K562 (cell line): ENCODE data around the gene UNC5B. TPM values are rescaled to one million over a fixed set of nuclear protein-coding genes. Genes with fewer than 3 reads are reported as not detected.

Experiments
- DDX20 ChIP-seq: fragments of 450-650 bp; IDR thresholded peaks from 2 replicates; pipeline ENCODE4 v1.6.1; 2016; ENCODE audit warnings: missing genetic modification characterization, low read depth, mild to moderate bottlenecking, missing compliant biosample characterization, moderate library complexity
- ETS1 ChIP-seq: conservative IDR thresholded peaks from 2 replicates; pipeline ENCODE4 v1.6.1; 2011; ENCODE audit warnings: low read depth, mild to moderate bottlenecking, low read length; ENCODE audit not compliant: control insufficient read depth
- FOXA3 ChIP-seq, 2 experiments: fragments of 450-650 bp in 1 of 2; sonication (generic) in 1 of 2; formaldehyde crosslinking; IDR thresholded peaks in 1 of 2; conservative IDR thresholded peaks in 1 of 2; 2 replicates each; pipeline versions ENCODE4 v1.4.0 to v1.8.0; 2020 to 2022; ENCODE audit warnings: mild to moderate bottlenecking in 2 of 2, missing genetic modification reagents in 1 of 2
- FOXK2 ChIP-seq, 2 experiments: fragments of 450-650 bp; IDR thresholded peaks in 1 of 2; conservative IDR thresholded peaks in 1 of 2; 2 replicates each; pipeline ENCODE4 v1.6.1; 2016; ENCODE audit warnings: low read depth in 2 of 2, mild to moderate bottlenecking in 1 of 2
- GATAD2B ChIP-seq: fragments of 450-650 bp; IDR thresholded peaks from 2 replicates; pipeline ENCODE4 v1.6.1; 2017; ENCODE audit warnings: mild to moderate bottlenecking, borderline replicate concordance
- GTF2B ChIP-seq: IDR thresholded peaks from 2 replicates; pipeline ENCODE4 v1.6.1; 2011; ENCODE audit not compliant: insufficient read length; ENCODE audit errors: extremely low read depth
- HMGN3 ChIP-seq: IDR thresholded peaks from 2 replicates; pipeline ENCODE4 v1.6.1; 2011; ENCODE audit warnings: borderline replicate concordance, low read depth, mild to moderate bottlenecking, mixed read lengths, low read length; ENCODE audit not compliant: insufficient read length; ENCODE audit errors: extremely low read depth
- HNRNPUL1 ChIP-seq: fragments of 200-400 bp; formaldehyde crosslinking; IDR thresholded peaks from 2 replicates; pipeline ENCODE4 v1.6.1; 2017; ENCODE audit warnings: low read length
- HOXB6 ChIP-seq: fragments of 250-450 bp; sonication (Bioruptor Pico); IDR thresholded peaks from 2 replicates; pipeline ENCODE4 v1.5.1; 2022; ENCODE audit warnings: mild to moderate bottlenecking, borderline replicate concordance
- NFYB ChIP-seq: IDR thresholded peaks from 2 replicates; pipeline ENCODE4 v1.6.1; 2011; ENCODE audit warnings: mild to moderate bottlenecking, moderate library complexity; ENCODE audit not compliant: insufficient read length; ENCODE audit errors: extremely low read depth
- RBM17 ChIP-seq: fragments of 200-400 bp; formaldehyde crosslinking; IDR thresholded peaks from 2 replicates; pipeline ENCODE4 v1.6.1; 2017; ENCODE audit warnings: low read depth, mild to moderate bottlenecking, low read length, borderline replicate concordance
- RBM22 ChIP-seq: fragments of 200-400 bp; formaldehyde crosslinking; IDR thresholded peaks from 2 replicates; pipeline ENCODE4 v1.6.1; 2018; ENCODE audit warnings: low read length, low read depth; ENCODE audit not compliant: poor library complexity, severe bottlenecking
- TCF7 ChIP-seq: sonication (generic); IDR thresholded peaks from 2 replicates; pipeline ENCODE4 v1.6.1; 2016; ENCODE audit warnings: antibody characterized with exemption, borderline replicate concordance
- TEAD2 ChIP-seq: fragments of 450-650 bp; IDR thresholded peaks from 2 replicates; pipeline ENCODE4 v1.6.1; 2016; ENCODE audit warnings: missing genetic modification characterization, control low read depth, missing compliant biosample characterization
- XRCC4 ChIP-seq: IDR thresholded peaks from one replicate; pipeline ENCODE4 v1.6.1; 2011; ENCODE audit not compliant: insufficient read depth, insufficient read length; ENCODE audit errors: extremely low read depth
- ZBTB17 ChIP-seq: fragments of 450-650 bp; formaldehyde crosslinking; IDR thresholded peaks from 2 replicates; pipeline ENCODE4 v1.4.0; 2020; ENCODE audit warnings: mild to moderate bottlenecking
- ZNF232 ChIP-seq: sonication (generic); formaldehyde crosslinking; IDR thresholded peaks from 2 replicates; pipeline ENCODE4 v1.8.0; 2022; ENCODE audit warnings: mild to moderate bottlenecking, missing genetic modification reagents
- ZNF316 ChIP-seq: fragments of 450-650 bp; IDR thresholded peaks from 2 replicates; pipeline ENCODE4 v1.6.1; 2016
- ZNF384 ChIP-seq: IDR thresholded peaks from 2 replicates; pipeline ENCODE4 v1.6.1; 2012; ENCODE audit warnings: low read depth, low read length, improper control_type of control experiment
- ZNF444 ChIP-seq: fragments of 250-450 bp; sonication (Bioruptor Pico); IDR thresholded peaks from 2 replicates; pipeline ENCODE4 v1.4.0; 2020; ENCODE audit warnings: mild to moderate bottlenecking, moderate library complexity
- ZNF766 ChIP-seq: fragments of 200-800 bp; sonication (Bioruptor generic); conservative IDR thresholded peaks from 2 replicates; pipeline ENCODE4 v1.6.1; 2016; ENCODE audit warnings: missing genetic modification characterization, missing compliant biosample characterization
- ZNF77 ChIP-seq: fragments of 250-450 bp; sonication (Bioruptor Pico); IDR thresholded peaks from 2 replicates; pipeline ENCODE4 v1.5.0; 2020
- polyA plus RNA-seq, 8 experiments: library from polyadenylated mRNA; depleted of rRNA in 4 of 8; stranded (reverse) in 5 of 8; unstranded in 3 of 8; fragments of >200 nt; fragmentation: Nextera tagmentation in 2 of 8; fragmentation: Illumina TruSeq in 1 of 8; extraction: Ambion mirVana in 2 of 8; extraction: Trizol in 1 of 8; gene quantifications; 2 replicates each; pipeline versions ENCODE4 v1.2.1 to v1.2.3, GENCODE V29; 2011 to 2014; ENCODE audit warnings: inconsistent platforms in 1 of 8, missing spikeins in 1 of 8
- total RNA-seq, 7 experiments: library from RNA; depleted of rRNA in 6 of 7; stranded (reverse); fragments of >200 nt in 6 of 7; fragmentation: Illumina TruSeq in 2 of 7; extraction: Trizol in 2 of 7; gene quantifications; 2 replicates each; pipeline versions ENCODE4 v1.2.1 to v1.2.3, GENCODE V29; 2011 to 2021; ENCODE audit warnings: low replicate concordance in 1 of 7
- TF ChIP-seq, protein P1 (sequence below): fragments of 450-650 bp; formaldehyde crosslinking; conservative IDR thresholded peaks from 2 replicates; pipeline ENCODE4 v1.4.0; 2022; ENCODE audit warnings: mild to moderate bottlenecking, missing genetic modification characterization

Gene UNC5B
- total and polyA plus RNA-seq, 9 of the 15 experiments (the other 6 are each of a cell fraction or from before 2014, with no cell fraction given): 0.10 to 8.4 (median 2.1) TPM

- TF ChIP-seq TCF7: no peak
- no peak for TF ChIP-seq XRCC4
- no peak for TF ChIP-seq FOXA3 (CRISPR knock-in tag; conservative IDR thresholded peaks at IDR 0.05 in 1 of 2, IDR thresholded peaks at IDR 0.05 in 1 of 2)
- no peak for TF ChIP-seq TEAD2 (tag)
- TF ChIP-seq GTF2B: no peak
- no peak for TF ChIP-seq ZNF232 (CRISPR knock-in tag)
- TF ChIP-seq ZNF77 (CRISPR knock-in tag): no peak
- TF ChIP-seq ZNF444 (CRISPR knock-in tag): no peak
- no peak for TF ChIP-seq GATAD2B
- no peak for TF ChIP-seq ZNF766 (CRISPR knock-in tag)
- no peak for TF ChIP-seq ETS1
- peak; percentile 34 for TF ChIP-seq HMGN3
- no peak for TF ChIP-seq ZNF316
- no peak for TF ChIP-seq FOXK2 (conservative IDR thresholded peaks at IDR 0.05 in 1 of 2, IDR thresholded peaks at IDR 0.05 in 1 of 2; ENCODE audit: low read depth in 2 of 2)
- TF ChIP-seq NFYB: no peak
- TF ChIP-seq RBM17: no peak
- TF ChIP-seq, protein P1, sequence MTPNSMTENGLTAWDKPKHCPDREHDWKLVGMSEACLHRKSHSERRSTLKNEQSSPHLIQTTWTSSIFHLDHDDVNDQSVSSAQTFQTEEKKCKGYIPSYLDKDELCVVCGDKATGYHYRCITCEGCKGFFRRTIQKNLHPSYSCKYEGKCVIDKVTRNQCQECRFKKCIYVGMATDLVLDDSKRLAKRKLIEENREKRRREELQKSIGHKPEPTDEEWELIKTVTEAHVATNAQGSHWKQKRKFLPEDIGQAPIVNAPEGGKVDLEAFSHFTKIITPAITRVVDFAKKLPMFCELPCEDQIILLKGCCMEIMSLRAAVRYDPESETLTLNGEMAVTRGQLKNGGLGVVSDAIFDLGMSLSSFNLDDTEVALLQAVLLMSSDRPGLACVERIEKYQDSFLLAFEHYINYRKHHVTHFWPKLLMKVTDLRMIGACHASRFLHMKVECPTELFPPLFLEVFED (CRISPR knock-in tag): no peak
- no peak for TF ChIP-seq DDX20 (tag)
- TF ChIP-seq ZBTB17 (CRISPR knock-in tag): no peak
- TF ChIP-seq ZNF384: peak; percentile 71
- no peak for TF ChIP-seq RBM22
- no peak for TF ChIP-seq HOXB6
- TF ChIP-seq HNRNPUL1: no peak
Measured at GRCh38 chr10:71234970-71235685, 22.8 kb downstream of the UNC5B start (continued).
